HG03064 (cell line): Measurements from ENCODE around the gene SCN5A.

Experiments used
- ATAC-seq: cut with Tn5 transposase; IDR thresholded peaks from one replicate; pipeline ENCODE4 v1.9.1; 2021; ENCODE audit warnings: low read depth; ENCODE audit not compliant: unreplicated experiment

The SCN5A gene

DNA sequence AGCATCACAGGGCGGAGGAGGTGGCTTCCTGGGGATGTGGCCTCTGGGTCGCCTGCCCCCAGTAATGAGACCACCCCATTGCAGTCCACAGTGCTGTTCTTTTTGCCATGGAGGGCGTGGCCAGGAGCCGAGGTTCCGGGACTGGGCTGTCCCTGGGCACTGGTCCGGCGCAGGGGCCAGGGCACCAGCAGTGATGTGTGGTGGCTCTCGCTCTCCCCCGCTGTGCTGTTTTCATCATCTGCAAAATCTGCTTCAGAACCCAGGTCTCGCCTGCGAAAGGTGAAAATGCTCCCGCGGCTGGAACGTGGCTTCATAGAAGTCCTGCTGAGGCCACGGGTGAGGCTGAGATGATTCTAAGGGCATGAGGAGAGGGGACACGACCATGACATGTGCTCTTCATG lies 45.8 kb downstream of the SCN5A start:
- no peak for ATAC-seq

DNA sequence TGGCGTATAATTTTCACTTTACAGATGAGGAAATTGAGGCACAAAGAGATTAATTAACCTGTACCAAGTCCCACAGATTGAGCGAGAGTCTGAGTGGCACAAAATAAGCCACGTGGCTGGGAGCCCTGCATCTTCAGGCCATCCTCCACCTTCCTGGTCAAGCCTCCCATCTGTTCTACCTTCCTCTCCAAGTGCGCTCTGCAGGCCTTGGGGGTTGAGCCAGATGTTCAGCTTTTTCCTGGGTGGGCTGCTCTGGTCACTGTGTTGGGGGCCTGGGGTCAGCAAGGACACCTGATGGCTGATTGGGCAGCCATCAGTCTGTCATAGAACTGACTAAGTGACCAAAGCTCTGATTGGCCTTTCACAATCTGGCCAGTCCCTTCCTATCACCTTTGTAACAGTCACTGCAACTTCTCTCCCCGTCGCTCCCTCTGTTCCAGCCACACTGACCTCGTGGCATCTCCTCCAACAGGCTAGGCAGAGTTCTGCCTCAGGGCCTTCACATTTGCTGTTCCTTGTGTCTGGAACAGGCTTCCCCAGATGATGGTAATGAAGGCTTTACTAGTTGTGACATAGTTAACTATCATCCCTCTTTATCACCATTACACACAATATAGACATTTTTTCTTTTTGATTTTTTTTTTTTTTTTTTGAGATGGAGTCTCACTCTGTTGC lies 46.8 kb downstream of the SCN5A start:
- ATAC-seq = no peak

DNA sequence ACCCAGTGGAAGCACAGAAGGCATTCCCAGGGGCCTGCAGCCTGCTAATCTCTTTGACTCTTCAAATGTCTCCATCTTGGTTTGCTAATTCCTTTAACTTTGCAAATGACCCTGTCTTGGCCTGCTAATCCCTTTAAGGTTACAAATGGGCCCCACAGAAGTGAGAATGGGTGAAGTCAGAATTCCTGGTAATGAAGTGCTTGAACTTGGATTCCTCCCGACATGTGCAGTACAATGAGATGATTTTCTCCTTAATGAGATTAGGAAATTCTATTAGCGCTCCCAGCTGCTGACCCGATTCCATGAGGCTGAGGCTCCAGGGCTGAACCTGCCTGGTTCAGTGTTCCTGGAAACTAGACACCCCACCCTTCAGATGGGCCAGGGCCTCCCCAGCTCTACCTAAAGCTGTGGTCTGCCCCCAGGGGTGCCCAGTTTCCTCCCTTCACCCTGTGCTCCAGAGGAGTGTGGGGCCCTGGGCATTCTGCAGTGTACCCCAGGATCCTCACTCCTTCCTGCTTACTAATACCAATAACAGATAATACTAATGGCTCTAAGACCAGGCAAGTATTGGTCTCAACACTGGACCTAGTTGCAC lies 47.4 kb downstream of the SCN5A start:
- no peak for ATAC-seq

DNA sequence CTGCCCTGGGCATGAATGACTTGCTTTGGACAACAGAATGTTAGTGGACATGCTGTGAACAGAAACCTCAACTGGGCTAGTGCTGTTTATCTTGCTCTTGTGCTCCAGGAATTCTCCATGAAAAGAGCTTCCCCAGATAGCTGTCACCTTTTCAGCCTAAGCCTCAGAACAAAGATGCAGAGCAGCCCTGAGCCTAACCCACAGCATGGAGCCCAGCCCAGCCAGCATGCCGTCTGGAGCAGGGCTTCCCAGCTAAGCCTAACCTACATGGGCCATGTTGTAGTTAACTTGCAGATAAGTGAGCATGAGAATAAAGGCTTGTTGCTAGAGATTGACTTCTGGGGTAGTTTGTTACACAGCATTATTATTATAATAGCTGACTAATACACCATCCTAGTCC lies 48.9 kb downstream of the SCN5A start:
- ATAC-seq = no peak

DNA sequence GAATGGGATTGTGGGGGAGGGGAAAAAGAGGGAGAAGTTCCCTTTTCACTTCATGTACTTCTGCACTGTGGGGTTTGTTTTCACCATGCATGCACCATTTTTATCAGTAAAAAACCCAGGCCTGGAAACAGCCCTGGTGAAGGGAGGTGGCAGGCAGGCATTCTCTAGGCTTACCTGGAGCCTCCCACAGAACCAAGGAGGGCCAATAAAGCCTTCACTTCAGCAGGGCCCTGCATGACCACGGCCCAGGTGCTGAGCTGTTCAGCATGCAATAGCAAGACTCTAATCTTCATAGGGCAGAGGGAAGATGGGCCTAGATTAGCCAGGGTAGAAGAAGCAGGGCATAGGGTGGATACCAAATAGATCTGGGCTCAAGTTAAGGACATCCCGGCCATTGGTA lies 49.6 kb downstream of the SCN5A start:
- no peak for ATAC-seq

DNA sequence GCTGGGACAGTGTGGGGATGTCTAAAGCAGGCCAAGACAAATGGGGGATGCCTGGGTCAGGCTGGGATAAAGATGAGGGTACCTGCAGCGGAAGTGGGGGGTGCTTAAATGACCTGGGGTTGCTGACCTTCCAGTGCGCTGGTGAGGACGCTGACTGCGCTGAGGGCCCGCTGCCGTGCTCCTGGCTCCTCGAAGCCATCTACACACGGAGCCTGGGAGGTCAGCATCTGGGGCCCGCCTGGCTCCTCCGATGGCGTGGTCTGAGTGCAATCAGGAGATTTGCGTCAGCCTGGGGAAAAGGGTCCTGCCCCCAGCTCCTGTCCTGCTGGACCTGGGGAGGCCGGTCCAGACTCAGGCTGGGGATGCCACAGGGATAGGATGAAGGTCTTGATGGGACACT lies 50.7 kb downstream of the SCN5A start:
- ATAC-seq = no peak

DNA sequence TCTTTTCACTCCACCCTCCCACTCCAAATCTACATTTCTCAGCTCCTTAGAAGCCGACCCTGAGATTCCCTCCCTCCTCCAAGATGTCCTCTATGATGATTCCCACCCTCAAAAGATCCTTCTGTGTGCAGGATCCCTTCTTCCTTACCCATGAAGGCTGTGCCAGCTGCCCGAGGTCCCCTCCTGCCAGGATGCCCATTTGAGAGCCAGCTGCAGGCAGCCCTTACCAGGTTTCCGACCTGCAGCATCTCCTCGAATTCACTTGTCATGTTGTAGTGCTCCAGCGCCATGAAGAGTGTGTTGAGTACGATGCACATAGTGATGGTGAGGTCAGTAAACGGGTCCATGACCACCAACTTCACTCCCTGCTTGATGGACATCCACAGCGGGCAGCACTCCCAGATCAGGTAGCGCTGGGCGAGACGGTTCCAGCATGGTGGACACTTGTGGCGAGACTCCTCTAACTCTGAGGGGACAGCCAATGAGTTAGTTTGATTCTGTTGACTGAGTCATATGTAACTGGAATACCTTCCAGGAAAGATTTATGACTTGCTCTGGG lies 51.9 kb downstream of the SCN5A start:
- no peak for ATAC-seq

DNA sequence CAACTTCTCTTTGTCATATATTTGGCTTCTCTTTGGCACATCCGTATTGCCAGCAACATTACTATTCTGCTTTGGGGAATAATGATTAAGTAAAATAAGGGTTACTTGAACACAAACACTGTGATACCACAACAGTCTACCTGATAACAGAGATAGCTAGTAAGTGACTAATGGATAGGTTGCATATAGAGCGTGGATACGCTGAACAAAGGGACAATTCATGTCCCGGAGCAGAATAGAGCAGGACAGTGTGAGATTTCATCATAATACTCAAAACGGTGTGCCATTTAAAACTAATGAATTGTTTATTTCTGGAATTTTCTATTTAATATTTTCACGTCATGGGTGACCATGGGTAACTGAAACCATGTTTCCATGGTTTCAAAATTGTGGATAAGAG lies 54.1 kb downstream of the SCN5A start:
- ATAC-seq = no peak

DNA sequence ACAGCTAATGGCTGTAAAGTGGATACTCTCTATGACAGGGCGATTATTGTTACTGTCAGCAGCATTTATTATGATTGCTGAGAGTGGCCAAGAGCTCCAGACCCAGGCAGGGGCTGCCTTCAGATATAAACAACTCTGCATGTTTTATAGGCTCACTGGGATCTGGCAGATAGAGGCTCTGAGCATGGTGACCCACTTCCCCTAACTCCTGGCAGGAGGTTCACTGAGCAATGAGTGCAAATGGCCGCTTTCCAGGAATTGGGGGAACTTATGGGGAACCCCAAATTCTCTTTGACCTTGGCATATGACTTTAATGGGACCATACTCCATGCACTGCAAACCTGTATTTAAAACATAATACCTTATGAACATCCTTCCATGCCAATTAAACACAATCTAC lies 59.0 kb downstream of the SCN5A start:
- ATAC-seq = no peak

DNA sequence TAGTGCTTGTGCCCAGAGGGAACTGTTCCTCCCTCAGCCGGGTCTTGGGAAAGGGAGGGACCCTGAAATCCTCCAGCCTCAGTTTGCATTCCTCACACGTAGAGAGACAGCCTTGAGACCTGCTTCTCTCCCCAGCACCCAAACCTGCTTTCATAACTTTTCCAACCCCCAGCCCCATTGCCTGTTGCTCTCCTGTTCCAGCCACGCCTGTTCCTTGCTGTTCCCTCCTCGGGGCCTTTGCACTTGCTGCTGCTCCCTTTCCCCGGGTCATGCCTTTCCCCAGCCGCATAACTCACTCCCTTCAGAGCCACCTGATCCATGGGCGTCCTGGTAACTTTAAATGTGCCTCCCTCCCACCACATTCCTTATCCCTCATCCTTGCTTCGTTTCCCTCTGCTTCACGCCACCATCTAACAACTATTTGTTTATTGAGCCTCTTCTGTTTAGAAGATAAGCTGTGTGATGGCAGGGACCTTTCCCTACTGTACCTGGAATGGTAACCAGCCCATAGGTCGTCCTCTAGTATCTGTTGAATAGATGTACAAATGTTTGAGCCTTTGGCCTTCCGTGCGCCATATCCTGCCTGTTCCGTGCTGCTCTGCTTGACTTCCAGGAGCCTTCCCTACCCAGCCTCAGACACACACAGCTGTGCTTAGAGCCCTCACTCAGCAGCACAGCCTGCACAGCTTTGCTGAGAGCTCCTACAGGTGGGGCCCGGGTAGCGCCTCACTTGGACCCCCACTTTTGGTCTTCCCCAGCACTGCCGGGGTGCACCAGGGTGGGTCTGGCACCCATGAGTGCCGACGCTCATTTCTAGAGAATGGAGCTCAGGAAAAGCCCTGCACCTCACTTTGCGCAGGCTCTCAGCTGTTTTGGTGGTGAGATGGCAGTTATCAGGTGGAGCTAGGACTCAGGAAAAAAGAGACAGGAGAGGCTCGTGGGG lies 60.2 kb downstream of the SCN5A start:
- no peak for ATAC-seq

DNA sequence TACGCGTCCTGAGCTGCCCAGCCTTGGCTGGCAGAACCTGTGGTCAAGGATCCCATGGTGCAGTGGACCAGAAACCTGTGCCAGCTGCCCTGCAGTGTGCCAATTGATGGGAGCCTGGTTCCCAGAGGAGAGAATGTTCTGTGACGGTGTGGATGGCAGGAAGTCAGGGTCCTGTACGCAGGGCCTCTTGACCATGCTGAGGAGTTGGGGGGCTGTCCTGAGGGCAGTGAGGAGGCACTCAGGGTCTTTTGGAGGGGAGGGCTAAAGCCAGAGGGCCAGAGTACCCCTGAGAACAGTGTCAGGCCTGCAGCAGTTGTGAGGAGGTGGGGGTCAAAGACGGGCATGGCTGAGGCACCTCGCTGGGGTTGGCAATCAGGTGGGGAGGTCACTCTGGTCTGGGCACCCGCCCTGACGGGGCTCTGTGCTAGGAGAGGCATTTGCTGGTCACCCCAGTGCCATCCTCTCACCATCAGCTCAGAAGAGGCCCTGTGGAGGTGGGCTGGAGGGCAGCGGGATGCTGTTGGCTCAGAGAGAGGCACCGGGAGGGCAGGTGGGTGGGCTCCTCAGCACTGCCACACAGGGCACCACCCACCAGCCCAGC lies 61.0 kb downstream of the SCN5A start:
- no peak for ATAC-seq

DNA sequence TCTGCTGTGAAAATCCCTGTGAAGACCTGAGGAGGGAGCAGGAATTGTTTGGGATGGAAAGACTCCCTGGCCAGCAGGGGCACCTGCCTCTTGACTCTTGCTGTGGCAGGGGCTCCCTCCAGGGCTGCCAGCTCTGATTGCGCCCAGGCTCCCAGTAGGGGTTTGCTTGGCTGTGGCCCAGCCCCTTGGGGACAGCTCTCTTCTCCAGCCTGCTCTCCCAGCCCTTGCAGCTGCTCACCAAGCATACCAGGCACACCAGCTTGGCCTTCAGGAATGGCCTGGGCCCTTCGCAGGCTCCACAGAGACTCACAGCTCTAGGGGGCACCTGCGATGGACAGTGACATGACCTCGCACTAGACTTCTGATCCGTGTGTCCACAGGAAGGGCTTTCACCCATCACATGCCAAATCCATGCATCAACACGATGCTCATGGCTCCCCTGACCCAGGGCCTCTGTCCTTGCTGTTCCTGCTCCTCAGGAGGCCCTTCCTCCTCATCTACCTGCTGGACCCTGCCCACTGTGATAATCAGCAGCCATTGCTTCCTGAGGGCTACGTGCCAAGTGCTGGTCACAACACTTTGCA lies 61.8 kb downstream of the SCN5A start:
- no peak for ATAC-seq

DNA sequence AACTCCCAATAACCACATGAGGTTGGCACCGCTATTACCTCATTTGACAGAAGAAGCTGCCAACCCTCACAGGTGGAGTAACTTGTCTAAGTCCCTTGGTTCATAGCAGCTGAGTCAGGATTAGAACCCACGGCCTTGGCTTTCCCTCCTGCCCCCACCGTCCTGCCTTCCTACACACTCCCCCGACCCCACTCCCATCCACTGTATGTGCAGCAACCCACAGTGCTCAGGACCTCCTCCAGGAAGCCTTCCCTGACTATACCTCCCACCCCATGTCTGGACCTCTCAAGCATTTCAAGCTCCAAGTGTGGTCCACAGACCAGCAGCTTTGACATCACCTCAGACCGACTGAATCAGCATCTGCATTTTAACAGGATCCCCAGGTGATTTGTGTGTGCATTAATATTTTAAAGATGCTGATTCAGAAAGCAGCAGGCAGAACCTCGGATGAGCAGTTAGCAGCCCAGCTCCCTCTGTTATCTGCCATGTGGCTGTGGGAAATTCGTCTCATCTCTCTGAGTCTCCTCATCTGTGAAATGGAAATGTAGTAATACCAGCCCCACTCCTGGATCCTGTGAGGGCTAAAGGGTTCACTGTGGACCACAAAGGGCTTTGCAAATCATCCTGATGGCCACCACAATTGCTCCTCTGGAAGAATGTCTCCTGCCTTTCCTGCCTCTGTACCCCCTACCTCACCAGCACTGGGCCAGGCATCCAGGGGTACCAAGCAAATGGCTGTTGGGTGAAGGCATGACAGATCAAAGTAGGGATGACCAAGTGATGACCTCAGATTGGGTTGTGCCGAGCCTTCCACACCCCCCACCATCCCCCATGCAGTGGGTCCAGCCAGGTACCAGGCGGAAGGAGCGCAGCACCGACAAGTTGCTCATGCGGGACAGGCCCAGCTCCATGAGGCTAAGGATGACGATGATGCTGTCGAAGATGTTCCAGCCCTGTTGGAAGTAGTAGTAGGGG lies 62.7 kb downstream of the SCN5A start:
- no peak for ATAC-seq

DNA sequence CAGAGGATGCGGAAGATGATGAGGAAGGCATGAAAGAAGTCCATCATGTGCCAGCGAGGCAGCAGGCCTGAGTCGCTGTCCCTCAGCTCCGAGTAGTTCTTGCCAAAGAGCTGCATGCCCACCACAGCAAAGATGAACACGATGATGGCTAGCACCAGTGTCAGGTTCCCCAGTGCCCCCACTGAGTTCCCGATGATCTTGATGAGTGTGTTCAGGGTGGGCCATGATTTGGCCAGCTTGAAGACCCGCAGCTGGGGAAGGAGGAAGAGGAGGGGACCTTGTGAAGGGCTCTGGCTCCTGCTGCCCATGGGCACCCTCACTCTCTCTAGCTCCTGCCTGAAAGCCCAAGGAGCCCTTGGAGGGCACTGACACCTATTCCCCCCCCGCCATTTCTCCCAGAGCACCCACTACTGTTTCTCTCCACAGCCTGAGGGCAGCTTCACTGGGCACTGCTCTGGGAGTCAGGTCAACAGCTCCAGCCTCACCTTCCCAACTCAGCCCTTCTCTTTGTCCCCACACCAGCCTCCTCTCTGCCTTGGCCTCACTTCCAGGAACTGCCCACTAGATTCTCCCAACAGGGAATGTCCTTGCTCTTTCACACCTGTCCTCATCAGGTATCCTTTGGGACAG lies 63.6 kb downstream of the SCN5A start:
- no peak for ATAC-seq

DNA sequence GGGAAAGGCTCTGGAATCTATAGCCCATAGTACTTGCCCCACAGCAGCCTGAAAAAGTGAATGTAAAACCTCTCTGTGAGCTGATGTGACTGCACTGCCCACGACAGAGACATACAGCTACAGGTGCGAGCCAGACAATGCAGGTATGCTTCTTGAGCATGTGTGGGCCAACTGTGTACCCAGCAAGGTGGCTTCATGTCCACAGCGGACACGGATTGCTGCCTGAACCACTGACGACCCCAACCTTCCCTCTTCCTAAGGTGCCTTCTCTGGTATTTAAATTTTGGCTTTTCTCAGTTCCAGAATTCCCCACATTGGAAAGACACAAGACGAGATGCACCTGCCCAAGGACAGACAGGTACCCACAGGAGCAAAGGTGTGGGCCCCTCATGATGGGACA lies 65.8 kb downstream of the SCN5A start:
- no peak for ATAC-seq

DNA sequence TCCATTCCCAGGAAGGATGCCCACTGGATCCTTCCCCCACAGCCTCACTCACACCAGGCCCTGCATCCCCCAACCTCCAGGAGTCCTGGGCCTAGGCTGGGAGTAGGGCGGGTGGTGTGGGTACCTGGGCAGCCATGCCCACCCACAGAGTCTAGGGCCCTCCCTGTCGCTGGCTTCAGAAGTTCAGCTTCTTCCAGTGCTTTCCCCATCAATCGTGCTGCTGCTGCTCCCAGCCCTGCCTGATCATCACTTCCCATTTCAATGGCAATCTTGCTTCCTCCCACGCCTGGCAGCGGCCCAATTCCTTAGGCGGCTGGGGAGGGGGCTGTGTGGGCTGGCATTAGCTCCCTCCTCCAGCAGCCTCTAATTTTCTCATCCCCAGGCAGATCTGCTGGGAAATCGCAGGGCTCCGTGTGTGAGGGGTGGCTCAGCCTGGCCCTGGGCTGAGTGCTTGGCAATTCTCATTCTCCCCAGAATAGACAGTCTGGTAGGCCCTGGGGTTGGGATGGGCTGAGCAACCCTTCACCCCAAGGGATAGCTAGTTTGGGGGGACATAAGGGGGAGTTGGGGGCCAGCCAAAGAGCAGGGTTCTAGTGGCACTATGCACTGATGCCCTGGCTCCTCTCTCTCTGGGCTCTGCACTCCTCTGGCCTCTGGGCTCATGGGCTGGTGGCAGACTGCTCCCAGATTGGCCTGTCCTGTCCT lies 66.4 kb downstream of the SCN5A start:
- no peak for ATAC-seq

DNA sequence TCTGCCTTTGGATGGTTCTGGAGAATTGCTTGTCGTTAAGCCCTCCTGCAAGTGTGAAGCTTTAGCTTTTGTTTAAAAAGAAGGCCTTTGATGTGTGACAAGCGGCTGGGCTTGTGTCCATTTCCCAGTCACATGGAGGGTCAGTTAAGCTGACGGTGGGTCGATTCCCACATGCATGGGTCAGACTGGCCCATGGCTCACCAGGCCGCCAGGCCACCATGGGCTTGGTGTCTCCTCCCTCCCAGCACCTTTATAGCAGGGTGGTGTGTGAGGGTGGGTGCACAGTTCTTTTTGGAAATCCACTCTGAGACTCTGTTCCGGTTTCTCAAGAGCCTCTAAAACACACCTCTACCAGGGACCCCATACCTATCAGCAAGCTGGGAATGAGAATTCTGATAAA lies 67.2 kb downstream of the SCN5A start:
- no peak for ATAC-seq

DNA sequence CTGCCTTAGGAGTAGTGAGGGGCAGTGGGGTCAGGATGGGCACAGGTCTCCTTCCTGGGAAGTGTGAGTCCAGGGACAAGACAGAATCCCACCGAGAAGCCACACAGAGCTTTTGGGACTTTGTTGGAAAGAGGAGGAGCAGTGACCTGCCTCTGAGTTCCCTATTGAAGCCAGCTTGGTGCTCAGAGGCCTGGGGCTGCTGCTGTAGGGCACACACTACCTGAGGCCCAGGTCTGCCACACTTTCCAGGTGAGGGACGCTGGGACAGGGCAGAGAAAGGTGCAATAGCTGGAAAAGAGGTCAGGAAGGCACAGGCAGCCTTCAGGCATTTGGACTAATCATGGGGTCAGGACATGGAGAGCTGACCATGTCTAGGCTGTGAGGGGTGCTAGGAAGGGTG lies 67.7 kb downstream of the SCN5A start:
- no peak for ATAC-seq
